Measurements from ENCODE around the gene WRAP73. TPM values are rescaled to one million over a fixed set of nuclear protein-coding genes. Genes with fewer than 3 reads are reported as not detected.
"Not testable (repeated sequence)": the region's sequence is repeated elsewhere in the genome, so short reads cannot be mapped to it uniquely, and the experiment has no call there.

Gene WRAP73
- total RNA-seq, 1 experiment from 2014 or later = 25.3 TPM

DNA sequence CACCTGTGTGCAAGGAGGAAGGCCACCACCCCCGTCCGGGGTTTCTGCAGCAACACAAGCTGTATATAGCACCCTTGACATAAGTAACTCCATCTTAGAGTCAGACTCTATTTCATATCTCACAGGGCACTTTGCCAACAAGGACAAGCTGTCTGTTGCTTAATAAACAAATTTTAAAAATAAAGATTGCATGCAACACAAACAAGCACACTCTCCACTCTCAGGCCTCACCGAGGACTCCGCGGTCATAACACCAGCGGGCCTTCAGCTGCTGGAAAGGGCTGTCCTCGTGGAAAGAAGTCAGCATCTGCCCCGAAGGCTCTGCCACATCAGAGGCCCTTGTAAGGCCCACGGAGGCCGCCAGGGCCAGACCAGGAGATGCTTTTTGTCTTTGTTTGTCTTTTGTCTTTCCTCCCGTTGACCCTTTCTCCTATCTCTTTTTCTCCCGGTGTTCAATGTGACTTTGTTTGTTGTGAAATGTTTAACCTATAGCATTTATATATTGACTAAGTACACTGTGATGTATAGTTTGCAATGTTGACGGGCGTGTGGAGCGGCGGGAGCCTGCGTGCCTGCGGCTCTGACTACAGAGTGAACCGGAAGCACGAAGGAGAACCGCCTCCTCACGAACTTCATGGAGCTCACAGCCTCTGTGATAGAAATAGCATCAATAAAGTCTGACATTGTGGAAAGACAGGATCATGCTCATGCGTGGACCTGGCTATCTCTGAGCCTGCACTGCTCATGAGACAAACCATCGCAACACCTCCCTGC, 62.7 kb downstream of the WRAP73 start:
- H3K36me3 Mint-ChIP-seq (ENCODE audit: insufficient read depth, unreplicated experiment) = no peaks in the 10 kb centered on the region
- no peak overlapping the region for H3K27ac Mint-ChIP-seq (ENCODE audit: low read depth, unreplicated experiment)
- H3K27me3 Mint-ChIP-seq (ENCODE audit: insufficient read depth, unreplicated experiment) = no peaks in the 10 kb centered on the region
- H3K9me3 Mint-ChIP-seq (ENCODE audit: unreplicated experiment) = peaks cover 7% of the 10 kb centered on the region
- no peaks in the 10 kb centered on the region for H3K4me1 Mint-ChIP-seq (ENCODE audit: insufficient read depth, unreplicated experiment)
- no peak for DNase-seq (ENCODE audit: unreplicated experiment)
- intact Hi-C loops (cut with micrococcal nuclease) = no loop called here
- CTCF ChIA-PET = interaction anchor here (0.5 to 1.2 kb wide), 5 partner anchors 28 to 910 kb away, joined by 3 to 4 read pairs (median 3); no protein-coding TSS in a partner anchor
- TF ChIP-seq, protein P1, sequence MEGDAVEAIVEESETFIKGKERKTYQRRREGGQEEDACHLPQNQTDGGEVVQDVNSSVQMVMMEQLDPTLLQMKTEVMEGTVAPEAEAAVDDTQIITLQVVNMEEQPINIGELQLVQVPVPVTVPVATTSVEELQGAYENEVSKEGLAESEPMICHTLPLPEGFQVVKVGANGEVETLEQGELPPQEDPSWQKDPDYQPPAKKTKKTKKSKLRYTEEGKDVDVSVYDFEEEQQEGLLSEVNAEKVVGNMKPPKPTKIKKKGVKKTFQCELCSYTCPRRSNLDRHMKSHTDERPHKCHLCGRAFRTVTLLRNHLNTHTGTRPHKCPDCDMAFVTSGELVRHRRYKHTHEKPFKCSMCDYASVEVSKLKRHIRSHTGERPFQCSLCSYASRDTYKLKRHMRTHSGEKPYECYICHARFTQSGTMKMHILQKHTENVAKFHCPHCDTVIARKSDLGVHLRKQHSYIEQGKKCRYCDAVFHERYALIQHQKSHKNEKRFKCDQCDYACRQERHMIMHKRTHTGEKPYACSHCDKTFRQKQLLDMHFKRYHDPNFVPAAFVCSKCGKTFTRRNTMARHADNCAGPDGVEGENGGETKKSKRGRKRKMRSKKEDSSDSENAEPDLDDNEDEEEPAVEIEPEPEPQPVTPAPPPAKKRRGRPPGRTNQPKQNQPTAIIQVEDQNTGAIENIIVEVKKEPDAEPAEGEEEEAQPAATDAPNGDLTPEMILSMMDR (IDR thresholded peaks at IDR 0.05; ENCODE audit: unreplicated experiment) = no peak
- POLR2A ChIA-PET = no interaction called here
- H3K4me3 Mint-ChIP-seq (ENCODE audit: unreplicated experiment) = no peak overlapping the region
- no TSS peak for BruUV-seq (replicated peaks)

- POLR2A ChIA-PET = no interaction called here
- no peak overlapping the region for H3K27ac Mint-ChIP-seq (ENCODE audit: low read depth, unreplicated experiment)
- peaks cover 9% of the 10 kb centered on the region for H3K9me3 Mint-ChIP-seq (ENCODE audit: unreplicated experiment)
- no peak overlapping the region for H3K4me3 Mint-ChIP-seq (ENCODE audit: unreplicated experiment)
- CTCF ChIA-PET = interaction anchor here (0.5 to 0.6 kb wide), 2 partner anchors 911 to 980 kb away, joined by 3 to 4 read pairs; no protein-coding TSS in a partner anchor
- H3K36me3 Mint-ChIP-seq (ENCODE audit: insufficient read depth, unreplicated experiment) = no peaks in the 10 kb centered on the region
- intact Hi-C loops (cut with micrococcal nuclease) = no loop called here
- no peaks in the 10 kb centered on the region for H3K27me3 Mint-ChIP-seq (ENCODE audit: insufficient read depth, unreplicated experiment)
- TF ChIP-seq, protein P1 (IDR thresholded peaks at IDR 0.05; ENCODE audit: unreplicated experiment) = no peak
- DNase-seq (ENCODE audit: unreplicated experiment) = no peak
- no peaks in the 10 kb centered on the region for H3K4me1 Mint-ChIP-seq (ENCODE audit: insufficient read depth, unreplicated experiment)
- BruUV-seq (replicated peaks) = no TSS peak
Measured at GRCh38 chr1:3585940-3586568, 63.8 kb downstream of the WRAP73 start.

- intact Hi-C loops (cut with micrococcal nuclease); H3K4me1 Mint-ChIP-seq (ENCODE audit: insufficient read depth, unreplicated experiment); H3K27ac Mint-ChIP-seq (ENCODE audit: low read depth, unreplicated experiment); H3K27me3 Mint-ChIP-seq (ENCODE audit: insufficient read depth, unreplicated experiment); POLR2A ChIA-PET; CTCF ChIA-PET; H3K4me3 Mint-ChIP-seq (ENCODE audit: unreplicated experiment); H3K36me3 Mint-ChIP-seq (ENCODE audit: insufficient read depth, unreplicated experiment); DNase-seq (ENCODE audit: unreplicated experiment); H3K9me3 Mint-ChIP-seq (ENCODE audit: unreplicated experiment); BruUV-seq (replicated peaks): not testable (repeated sequence)
Measured at GRCh38 chr1:3585353-3585868, 64.5 kb downstream of the WRAP73 start.

GRCh38 chr1:3584915-3585314, 65.0 kb downstream of the WRAP73 start:
- intact Hi-C loops (cut with micrococcal nuclease) = no loop called here
- Mint-ChIP-seq H3K4me3 (ENCODE audit: unreplicated experiment) (no peak overlapping the region), H3K27me3 (ENCODE audit: insufficient read depth, unreplicated experiment) (no peaks in the 10 kb centered on the region), H3K27ac (ENCODE audit: low read depth, unreplicated experiment) (no peak overlapping the region), H3K36me3 (ENCODE audit: insufficient read depth, unreplicated experiment) (no peaks in the 10 kb centered on the region), H3K4me1 (ENCODE audit: insufficient read depth, unreplicated experiment) (no peaks in the 10 kb centered on the region), H3K9me3 (ENCODE audit: unreplicated experiment) (peaks cover 9% of the 10 kb centered on the region)
- ChIA-PET CTCF (interaction anchor here (0.8 kb wide), 1 partner anchor 139 kb away, joined by 3 read pairs; no protein-coding TSS in a partner anchor), POLR2A (no interaction called here)
- no peak for DNase-seq (ENCODE audit: unreplicated experiment)
- no TSS peak for BruUV-seq (replicated peaks)
- TF ChIP-seq, protein P1 (IDR thresholded peaks at IDR 0.05; ENCODE audit: unreplicated experiment) = no peak

- H3K27ac Mint-ChIP-seq (ENCODE audit: low read depth, unreplicated experiment); CTCF ChIA-PET; H3K4me3 Mint-ChIP-seq (ENCODE audit: unreplicated experiment); BruUV-seq (replicated peaks); POLR2A ChIA-PET; H3K4me1 Mint-ChIP-seq (ENCODE audit: insufficient read depth, unreplicated experiment); H3K9me3 Mint-ChIP-seq (ENCODE audit: unreplicated experiment); intact Hi-C loops (cut with micrococcal nuclease); H3K36me3 Mint-ChIP-seq (ENCODE audit: insufficient read depth, unreplicated experiment); H3K27me3 Mint-ChIP-seq (ENCODE audit: insufficient read depth, unreplicated experiment); DNase-seq (ENCODE audit: unreplicated experiment): not testable (repeated sequence)
Measured at GRCh38 chr1:3583751-3584150, 66.2 kb downstream of the WRAP73 start.
